IPS DF 6.9 (cell line): ENCODE measurements around the gene AHNAK.

Experiments
- DNase-seq: peaks from one replicate; pipeline ENCODE4 v3.0.0-alpha.2; 2013; ENCODE audit warnings: low read depth, low spot score
- H3K27ac ChIP-seq: one replicate; pipeline ENCODE4 v1.5.1; 2013; ENCODE audit warnings: low read length, control low read depth
- H3K27me3 ChIP-seq: 2 replicates; pipeline ENCODE4 v1.6.1; 2013; ENCODE audit warnings: mild to moderate bottlenecking, low read length; ENCODE audit not compliant: control insufficient read depth, insufficient read depth
- H3K36me3 ChIP-seq: 2 replicates; pipeline ENCODE4 v1.6.1; 2013; ENCODE audit warnings: low read length; ENCODE audit not compliant: control insufficient read depth, insufficient read depth
- H3K4me1 ChIP-seq: 2 replicates; pipeline ENCODE4 v1.6.1; 2013; ENCODE audit warnings: low read length; ENCODE audit not compliant: control insufficient read depth, insufficient read depth
- H3K4me3 ChIP-seq: 2 replicates; pipeline ENCODE4 v1.5.1; 2013; ENCODE audit warnings: mild to moderate bottlenecking, low read length
- H3K9me3 ChIP-seq: 2 replicates; pipeline ENCODE4 v1.6.1; 2013; ENCODE audit warnings: low read length, inconsistent platforms; ENCODE audit not compliant: control insufficient read depth, insufficient read depth
- WGBS: extraction: QIAGEN DNeasy Blood & Tissue Kit; methylation state at CpG from one replicate; pipeline ENCODE4 v1.1.7; 2013; ENCODE audit warnings: mixed read lengths, missing lambda C conversion rate; ENCODE audit not compliant: insufficient read length, insufficient coverage; 5-methylcytosine and 5-hydroxymethylcytosine counted together

AHNAK gene

DNA sequence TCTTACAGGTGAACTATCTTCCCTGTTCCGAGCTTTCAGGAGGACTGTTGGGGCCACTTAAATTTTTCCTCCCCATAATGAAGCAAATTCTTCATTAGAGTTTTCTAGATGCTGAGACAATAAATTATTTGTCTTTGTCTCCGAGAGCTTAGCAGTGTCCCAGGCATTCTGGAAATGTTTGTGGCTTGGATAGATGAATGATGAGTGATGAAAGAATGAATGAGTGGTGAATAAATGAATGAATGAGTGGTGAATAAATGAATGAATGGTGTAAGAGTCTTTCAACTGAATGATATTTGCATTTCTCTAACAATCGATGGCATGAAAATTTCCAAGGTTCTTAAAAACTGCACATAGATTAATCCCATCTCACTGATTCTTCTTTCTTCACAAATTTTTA, 52.8 kb downstream of the AHNAK start:
- no peaks in the 10 kb centered on the region for H3K36me3 ChIP-seq
- H3K9me3 ChIP-seq: no peaks in the 10 kb centered on the region
- no peaks in the 10 kb centered on the region for H3K4me1 ChIP-seq
- H3K27me3 ChIP-seq: no peaks in the 10 kb centered on the region
- no CpG with 5 or more reads among the region's 3 CpGs for WGBS
- H3K4me3 ChIP-seq: no peak overlapping the region
- DNase-seq: no peak
- H3K27ac ChIP-seq: no peak overlapping the region

DNA sequence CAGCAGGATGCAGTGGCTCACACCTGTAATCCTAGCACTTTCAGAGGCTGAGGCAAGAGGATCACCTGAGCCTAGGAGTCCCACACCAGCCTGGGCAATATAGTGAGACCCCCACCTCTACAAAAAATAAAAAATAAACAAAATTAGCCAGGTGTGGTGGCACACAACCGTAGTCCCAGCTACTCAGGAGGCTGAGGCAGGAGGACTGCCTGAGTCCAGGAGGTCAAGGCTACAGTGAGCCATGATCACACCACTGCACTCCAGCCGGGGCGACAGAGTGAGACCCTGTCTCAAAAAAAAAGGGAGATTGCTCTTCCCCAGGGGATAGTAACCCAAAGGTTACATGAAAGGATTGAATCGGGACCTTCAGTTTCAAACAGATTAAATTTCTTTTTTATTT, 54.0 kb downstream of the AHNAK start:
- Histone ChIP-seq H3K27ac (no peak overlapping the region), H3K9me3 (no peaks in the 10 kb centered on the region), H3K27me3 (no peaks in the 10 kb centered on the region), H3K36me3 (no peaks in the 10 kb centered on the region), H3K4me1 (no peaks in the 10 kb centered on the region), H3K4me3 (no peak overlapping the region)
- WGBS: no CpG with 5 or more reads among the region's 4 CpGs
- DNase-seq: no peak

DNA sequence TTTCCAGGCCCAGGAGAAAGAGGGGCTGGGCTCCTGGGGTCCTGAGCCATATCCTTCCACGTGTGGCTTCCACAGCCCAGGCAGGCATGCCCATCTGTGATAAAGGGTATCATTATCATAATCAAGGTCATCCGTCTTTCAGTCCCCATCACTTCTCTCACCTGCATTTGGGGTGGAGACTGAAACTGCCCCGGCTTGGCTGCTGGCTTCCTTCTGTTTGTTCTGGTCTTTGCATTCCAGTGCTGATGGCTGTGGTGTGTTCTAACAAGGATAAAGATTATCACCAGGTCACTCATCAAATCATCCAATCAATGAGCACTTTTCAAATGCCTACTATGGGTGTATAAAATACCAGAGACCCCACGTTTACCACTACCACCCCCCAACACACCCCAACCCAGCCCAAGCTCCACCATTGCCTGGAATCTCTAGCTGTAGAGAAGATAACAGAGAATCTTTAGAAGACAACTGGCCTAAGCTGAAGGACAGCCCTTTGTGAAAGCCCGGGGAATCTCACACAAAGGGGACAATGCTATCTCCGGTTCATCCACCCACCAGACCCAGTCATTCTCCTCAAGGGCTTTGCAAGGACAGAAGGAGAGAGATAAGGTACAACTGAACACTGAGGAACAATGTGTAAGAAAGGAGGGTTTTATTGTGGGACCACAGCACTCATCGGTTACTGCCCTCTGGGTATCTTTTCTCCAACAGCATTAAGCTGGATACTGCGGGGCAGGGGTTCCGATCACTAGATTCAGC, 54.9 kb downstream of the AHNAK start:
- no CpG with 5 or more reads among the region's 9 CpGs for WGBS
- Histone ChIP-seq H3K4me1 (no peaks in the 10 kb centered on the region), H3K27me3 (no peaks in the 10 kb centered on the region), H3K27ac (no peak overlapping the region), H3K4me3 (no peak overlapping the region), H3K36me3 (no peaks in the 10 kb centered on the region), H3K9me3 (no peaks in the 10 kb centered on the region)
- DNase-seq: no peak

DNA sequence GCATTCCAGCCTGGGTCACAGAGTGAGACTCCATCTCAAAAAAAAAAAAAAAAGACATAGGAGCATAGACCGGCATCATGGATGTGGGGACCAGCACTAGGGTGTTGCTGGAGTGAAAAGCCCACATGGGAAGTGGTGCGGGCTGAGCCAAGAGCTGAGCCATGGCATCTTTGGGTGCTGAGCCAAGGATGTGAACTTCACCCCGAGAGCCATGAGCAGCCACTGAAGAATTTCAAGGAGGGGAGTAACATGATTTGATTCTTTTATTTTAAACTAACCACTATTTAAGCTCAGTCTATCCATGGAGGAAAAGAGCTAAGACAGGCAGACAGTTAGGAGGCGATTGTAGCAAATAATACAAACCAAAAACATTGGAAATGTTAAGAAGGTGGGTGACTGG, 57.4 kb downstream of the AHNAK start:
- no peaks in the 10 kb centered on the region for H3K36me3 ChIP-seq
- no peaks in the 10 kb centered on the region for H3K4me1 ChIP-seq
- no peaks in the 10 kb centered on the region for H3K9me3 ChIP-seq
- H3K27me3 ChIP-seq: no peaks in the 10 kb centered on the region
- no peak overlapping the region for H3K4me3 ChIP-seq
- H3K27ac ChIP-seq: no peak overlapping the region
- DNase-seq: no peak
- WGBS: no CpG with 5 or more reads among the region's 4 CpGs

DNA sequence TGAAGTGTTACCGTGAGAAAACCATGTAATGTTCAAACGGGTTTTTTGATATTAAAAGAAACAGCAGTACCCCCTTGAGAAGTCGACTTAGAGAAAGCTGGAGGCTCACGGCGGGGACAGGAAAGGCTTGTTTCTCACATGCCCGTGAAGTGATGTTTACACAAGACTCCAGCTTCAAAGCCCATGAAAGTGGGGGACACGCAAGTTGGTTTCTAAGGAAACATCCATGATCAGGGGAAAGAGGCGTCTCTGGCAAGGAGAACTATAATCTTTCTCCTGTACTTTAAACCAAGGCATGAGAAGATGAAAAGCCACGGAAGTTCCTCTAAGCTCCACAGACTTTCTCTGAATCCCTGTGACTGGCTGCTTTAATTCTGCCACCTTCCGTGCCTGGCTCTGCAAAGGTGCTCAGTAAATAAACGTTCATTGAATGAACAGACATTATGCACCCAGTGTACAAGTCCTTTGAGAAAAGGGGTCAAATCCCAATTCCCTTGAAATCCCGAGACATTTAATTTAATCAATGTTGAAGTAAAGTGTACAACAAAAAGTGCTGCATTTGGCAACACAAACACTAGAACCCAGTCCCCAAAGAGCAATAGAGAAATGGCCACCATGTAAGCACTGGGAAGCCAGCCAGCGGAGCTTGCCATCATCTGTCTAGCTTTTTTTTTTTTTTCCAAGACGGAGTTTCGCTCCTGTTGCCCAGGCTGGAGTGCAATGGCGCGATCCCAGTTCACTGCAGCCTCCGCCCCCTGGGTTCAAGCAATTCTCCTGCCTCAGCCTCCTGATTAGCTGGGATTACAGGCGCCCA, 58.7 kb downstream of the AHNAK start:
- no peaks in the 10 kb centered on the region for H3K9me3 ChIP-seq
- H3K4me3 ChIP-seq: no peak overlapping the region
- H3K36me3 ChIP-seq: no peaks in the 10 kb centered on the region
- no peaks in the 10 kb centered on the region for H3K4me1 ChIP-seq
- WGBS: no CpG with 5 or more reads among the region's 19 CpGs
- H3K27me3 ChIP-seq: no peaks in the 10 kb centered on the region
- no peak for DNase-seq
- no peak overlapping the region for H3K27ac ChIP-seq

DNA sequence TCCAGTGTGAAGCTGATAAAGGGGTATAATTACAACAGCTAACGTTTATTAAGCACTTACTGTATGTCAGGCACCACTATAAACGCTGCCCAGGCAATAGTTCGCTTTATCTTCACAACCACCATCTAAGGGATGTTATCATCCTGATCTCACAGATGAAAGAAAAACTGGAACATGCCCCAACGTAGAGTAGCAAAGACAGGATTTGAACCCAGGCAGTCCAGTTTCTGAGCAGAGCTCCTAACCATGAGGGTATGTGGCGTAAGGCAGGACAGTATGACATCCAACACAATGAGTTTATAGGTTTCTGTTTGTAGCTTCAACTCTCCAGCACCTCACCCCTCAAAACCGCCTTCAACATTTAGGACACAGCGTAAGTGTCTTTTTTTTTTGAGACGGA, 59.5 kb downstream of the AHNAK start:
- Histone ChIP-seq H3K4me3 (no peak overlapping the region), H3K4me1 (no peaks in the 10 kb centered on the region), H3K27me3 (no peaks in the 10 kb centered on the region), H3K36me3 (no peaks in the 10 kb centered on the region), H3K9me3 (no peaks in the 10 kb centered on the region), H3K27ac (no peak overlapping the region)
- no CpG with 5 or more reads among the region's 8 CpGs for WGBS
- no peak for DNase-seq

DNA sequence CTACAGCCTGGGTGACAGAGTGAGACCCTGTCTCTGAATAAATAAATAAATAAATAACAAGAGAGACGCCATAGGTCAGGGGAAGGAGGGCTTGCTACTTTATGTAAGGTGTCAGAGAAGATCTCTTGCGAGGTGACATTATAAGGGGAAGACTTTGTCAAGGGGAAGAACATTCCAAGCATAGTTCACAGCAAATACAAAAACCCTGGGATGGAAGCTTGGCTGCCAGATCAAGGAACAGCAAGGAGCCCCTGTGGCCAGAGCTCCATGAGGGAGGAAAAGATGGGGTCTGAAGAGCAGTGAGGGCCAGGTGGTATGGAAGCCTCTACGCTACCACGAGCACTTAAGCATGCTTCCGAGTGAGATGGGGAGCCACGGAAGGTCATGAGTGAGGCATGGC, 62.3 kb downstream of the AHNAK start:
- H3K27me3 ChIP-seq: no peaks in the 10 kb centered on the region
- H3K9me3 ChIP-seq: no peaks in the 10 kb centered on the region
- H3K36me3 ChIP-seq: no peaks in the 10 kb centered on the region
- peaks cover 1% of the 10 kb centered on the region; the same call in 1 of the 2 replicates for H3K4me1 ChIP-seq
- no peak overlapping the region for H3K27ac ChIP-seq
- no peak overlapping the region for H3K4me3 ChIP-seq
- DNase-seq: no peak
- no CpG with 5 or more reads among the region's 6 CpGs for WGBS

DNA sequence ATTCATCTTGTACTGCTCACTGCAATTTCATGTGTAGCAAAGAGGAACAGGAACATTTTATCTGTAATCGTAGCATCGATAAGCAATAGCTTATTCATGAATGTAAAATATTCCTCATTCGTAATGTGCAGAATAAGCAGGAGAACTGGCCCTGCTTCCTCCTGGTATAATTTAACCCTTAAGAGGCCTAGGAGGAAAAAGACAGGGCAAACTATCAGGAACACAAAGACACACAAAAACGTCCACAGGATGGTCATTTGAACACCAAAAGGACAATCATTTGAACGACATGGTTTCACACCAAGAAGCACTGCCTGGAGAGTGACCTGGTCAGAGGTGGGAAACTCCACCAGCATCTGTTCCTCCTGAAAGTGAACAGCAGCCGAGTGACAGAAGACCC, 63.9 kb downstream of the AHNAK start:
- Histone ChIP-seq H3K27ac (no peak overlapping the region), H3K4me1 (peaks cover 1% of the 10 kb centered on the region; the same call in 1 of the 2 replicates), H3K9me3 (no peaks in the 10 kb centered on the region), H3K36me3 (no peaks in the 10 kb centered on the region), H3K4me3 (no peak overlapping the region), H3K27me3 (no peaks in the 10 kb centered on the region)
- DNase-seq: no peak
- no CpG with 5 or more reads among the region's 6 CpGs for WGBS

DNA sequence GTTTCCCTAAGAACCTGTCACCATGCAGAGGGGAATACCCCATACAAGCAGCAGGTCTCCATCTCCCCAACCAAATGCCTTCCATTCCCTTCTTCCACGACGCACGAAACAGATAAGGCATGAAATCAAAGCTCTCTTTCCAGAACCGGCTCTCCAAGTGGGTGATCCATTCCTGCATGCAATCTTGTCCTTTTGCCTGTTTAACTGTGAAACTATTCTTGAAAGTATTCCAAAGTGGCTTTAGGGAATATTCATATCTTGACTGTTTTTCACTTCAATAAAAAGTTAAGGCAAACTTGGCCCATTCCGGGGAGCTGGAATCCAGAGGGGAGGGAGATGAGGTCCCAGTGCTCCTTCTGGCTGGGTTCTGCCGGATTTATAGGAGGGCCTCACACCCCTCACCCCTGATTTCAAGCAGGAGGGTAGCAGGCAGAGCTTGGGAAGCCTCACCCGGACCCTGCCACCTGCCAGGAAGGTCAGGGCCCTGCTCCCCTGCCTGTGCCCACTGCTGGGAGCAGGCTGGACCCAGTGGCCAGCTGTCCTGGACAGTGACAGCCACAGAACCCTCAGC, 66.9 kb downstream of the AHNAK start:
- H3K27ac ChIP-seq: no peak overlapping the region
- H3K36me3 ChIP-seq: no peaks in the 10 kb centered on the region
- no CpG with 5 or more reads among the region's 7 CpGs for WGBS
- H3K9me3 ChIP-seq: no peaks in the 10 kb centered on the region
- no peaks in the 10 kb centered on the region for H3K27me3 ChIP-seq
- no peak for DNase-seq
- peaks cover 1% of the 10 kb centered on the region; the same call in 1 of the 2 replicates for H3K4me1 ChIP-seq
- H3K4me3 ChIP-seq: no peak overlapping the region

DNA sequence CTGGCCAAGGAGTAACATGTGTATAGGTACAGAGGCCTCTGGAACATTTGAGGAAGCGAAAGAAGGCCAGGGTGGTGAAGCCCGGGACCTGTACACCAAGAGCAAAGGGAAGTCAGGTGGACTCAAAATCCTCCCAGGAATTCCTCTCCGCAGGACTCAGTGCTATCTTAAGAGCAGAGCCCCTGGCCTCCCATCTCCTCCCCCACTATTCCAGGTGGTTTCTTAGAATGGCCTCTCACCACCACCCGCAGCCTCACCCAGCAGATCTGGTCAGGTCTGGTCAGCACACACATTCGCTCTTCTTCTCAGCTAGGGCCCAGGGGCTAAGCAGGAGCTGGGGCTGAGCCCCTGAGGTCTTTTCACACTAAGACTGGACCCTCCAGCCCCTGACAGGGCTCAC, 68.7 kb downstream of the AHNAK start:
- Histone ChIP-seq H3K36me3 (no peaks in the 10 kb centered on the region), H3K4me3 (no peak overlapping the region), H3K9me3 (no peaks in the 10 kb centered on the region), H3K27ac (no peak overlapping the region), H3K27me3 (no peaks in the 10 kb centered on the region), H3K4me1 (peaks cover 1% of the 10 kb centered on the region; the same call in 1 of the 2 replicates)
- WGBS: no CpG with 5 or more reads among the region's 5 CpGs
- no peak for DNase-seq
